UCSD-AML1 (cell line): Measurements from ENCODE around the gene LRRC8B.
"Not testable (repeated sequence)": the region's sequence is repeated elsewhere in the genome, so short reads cannot be mapped to it uniquely, and the experiment has no call there.

Experiments used
- DNase-seq: peaks from one replicate; lab custom pipeline; 2025; ENCODE audit not compliant: unreplicated experiment; lab: John Stamatoyannopoulos, UW

LRRC8B gene

DNA sequence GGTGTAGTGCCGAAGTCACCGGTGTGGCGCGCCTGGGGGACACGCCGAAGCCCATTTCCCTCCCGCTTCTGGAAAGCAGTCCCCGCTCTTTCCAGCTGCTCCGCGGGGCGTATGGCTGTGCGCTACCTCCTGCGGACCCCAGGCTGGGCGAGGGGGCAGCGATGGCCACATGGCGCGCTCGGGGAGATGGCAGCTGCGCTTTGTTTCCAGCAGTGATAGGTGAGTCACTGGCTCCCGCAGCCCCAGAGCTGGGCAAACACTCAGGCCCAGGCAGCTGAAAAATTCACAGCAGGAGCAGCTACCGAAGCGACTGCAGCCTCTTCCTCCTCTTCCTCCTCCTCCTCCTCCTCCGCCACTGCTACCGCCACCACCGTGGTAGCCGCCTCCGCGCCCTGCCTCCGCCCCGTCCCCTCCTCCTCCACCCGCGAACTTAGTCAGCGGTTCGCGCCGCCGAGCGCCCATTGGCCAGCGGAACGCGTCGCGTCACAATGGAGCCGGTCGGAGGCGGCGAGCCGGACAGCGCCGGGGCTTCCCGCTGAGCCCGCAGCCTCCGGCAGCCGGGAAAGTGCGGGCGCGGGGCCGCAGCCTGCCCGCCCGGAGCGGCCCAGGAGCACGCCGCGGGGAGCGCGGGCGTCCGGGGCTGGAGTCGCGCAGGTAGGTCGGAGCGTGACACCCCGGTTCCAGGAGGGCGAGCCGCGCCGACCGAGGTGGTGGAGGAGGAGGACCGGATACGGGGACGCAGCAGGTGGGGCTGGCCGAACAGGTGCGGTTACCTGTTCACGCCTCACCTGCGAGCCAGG, at the start of gene LRRC8B:
LRRC8B (plus strand) TSS at position 461 of the 800 bp plus-strand sequence. CDS start 57,822 bp downstream, outside the sequence.
- DNase-seq: peak; percentile 93

- DNase-seq: no peak
Observed at GRCh38 chr1:89475269-89475668, 49.4 kb upstream of the LRRC8B start.

GRCh38 chr1:89476072-89476471, 48.6 kb upstream of the LRRC8B start:
- no peak for DNase-seq

DNA sequence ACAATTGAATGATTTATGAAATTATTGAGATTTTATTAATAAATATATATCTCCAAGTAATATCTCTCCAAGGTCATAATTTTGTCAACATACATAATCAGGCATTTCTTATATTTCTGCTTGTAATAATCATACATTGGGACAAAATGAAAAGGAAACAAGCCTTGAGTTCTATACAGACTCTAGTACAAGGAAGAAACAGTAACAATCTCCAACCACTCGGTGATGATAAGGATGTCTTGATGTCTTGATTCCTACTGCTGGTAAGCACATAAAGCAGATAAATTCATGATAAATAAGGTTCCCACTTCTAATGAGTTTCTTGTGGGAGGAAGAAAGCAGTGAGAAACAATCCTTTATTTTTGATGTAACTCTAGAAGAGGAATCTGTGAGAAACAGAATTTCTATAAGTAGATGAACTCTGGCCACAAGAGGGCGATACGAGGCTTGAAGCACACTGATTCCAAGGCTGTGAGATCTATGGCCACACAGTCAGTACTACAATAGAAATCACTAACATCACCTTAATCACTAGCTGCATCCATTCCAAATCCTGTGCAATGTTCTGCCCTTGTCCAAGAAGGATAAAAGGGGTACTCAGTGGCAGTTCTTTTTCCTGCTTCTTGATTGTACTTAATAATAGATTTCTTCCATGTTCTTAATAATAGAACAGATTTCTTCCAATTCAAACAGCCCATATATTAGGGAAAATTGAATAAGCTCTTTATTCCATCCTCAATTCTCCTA, 41.4 kb upstream of the LRRC8B start:
- peak; percentile 38 for DNase-seq

GRCh38 chr1:89483757-89484077, 40.9 kb upstream of the LRRC8B start:
- DNase-seq: no peak

GRCh38 chr1:89484092-89485038, 40.3 kb upstream of the LRRC8B start:
- no peak for DNase-seq

DNA sequence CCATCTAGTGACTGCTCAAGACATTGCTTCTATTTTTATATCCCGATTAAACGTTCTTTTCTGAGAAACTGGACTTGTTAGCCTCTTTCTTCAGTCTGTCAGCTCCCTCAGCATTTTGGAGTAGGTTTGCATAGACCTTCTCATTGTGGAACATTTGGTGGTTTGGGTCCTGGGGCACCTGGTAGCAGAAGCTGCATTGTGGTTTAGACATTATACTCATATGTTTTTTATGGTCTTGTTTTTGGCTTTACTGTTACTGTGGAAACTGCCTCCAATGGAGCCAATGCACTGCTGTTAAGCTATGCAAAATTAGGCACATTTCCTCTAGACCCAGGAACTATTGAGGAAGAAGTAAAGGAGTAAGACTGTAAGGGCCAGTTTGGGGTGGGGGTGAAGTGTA, 36.7 kb upstream of the LRRC8B start:
- DNase-seq: no peak

DNA sequence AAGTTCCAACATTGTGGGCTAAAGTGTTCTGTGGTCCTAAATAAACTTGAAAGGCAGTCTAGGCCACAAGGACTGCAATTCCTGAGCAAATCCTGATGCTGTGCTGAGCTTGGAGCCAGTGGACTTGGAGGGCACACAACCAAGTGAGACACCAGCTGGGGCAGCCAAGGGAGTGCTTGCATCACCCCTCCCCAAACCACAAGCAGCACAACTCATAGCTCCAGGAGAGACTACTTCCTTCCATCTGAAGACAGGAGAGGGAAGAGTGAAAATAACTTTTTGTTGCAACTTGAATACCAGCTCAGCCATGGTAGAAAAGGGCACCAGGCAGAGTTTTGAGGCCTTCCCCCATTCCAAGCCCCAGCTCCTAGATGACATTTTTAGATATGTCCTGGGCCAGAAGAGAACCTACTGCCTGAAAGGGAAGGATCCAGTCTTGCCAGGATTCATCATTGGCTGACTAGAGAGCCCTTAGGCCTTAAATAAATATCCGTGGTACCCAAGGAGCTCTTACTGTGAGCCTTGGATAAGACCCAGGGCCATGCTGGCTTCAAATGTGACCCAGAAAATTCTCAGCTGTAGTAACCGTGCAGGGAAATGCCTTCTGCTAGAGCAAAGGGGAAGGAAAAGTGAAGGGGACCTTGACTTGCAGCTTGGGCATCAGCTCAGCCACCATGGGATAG, 35.4 kb upstream of the LRRC8B start:
- DNase-seq: peak; percentile 64

DNA sequence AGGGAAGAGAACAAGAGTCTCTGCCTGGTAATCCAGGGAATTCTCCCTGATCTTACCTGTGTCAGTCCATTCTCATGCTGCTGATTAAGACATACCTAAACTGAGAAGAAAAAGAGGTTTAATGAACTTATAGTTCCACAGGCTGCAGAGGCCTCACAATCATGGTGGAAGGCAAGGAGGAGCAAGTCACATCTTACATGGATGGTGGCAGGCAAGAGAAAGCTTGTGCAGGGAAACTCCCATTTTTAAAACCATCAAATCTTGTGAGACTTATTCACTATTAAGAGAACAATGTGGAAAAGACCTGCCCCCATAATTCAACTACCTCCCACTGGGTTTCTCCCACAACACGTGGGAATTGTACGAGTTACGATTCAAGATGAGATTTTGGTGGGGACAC, 34.2 kb upstream of the LRRC8B start:
- no peak for DNase-seq

DNA sequence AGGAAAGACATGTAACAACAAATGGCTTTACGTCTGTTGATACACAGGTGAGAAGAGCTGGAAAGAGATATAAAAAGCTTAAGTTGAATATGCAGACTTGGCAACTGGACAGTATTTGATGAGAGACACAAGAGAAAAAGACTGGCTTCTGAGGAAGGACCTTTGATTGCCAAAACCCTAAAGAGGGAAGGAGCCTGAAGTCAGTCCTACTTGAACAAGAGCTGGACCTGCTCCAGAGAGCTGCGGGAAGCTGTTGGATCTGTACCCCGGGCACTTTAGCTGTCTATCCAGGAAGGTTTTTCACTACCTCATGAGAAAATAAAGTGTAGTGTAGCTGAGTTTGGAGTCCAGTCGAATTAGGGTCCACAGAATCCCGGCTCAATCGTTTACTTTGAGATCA, 25.3 kb upstream of the LRRC8B start:
- DNase-seq: no peak

- no peak for DNase-seq
Observed at GRCh38 chr1:89502042-89502441, 22.6 kb upstream of the LRRC8B start.

DNA sequence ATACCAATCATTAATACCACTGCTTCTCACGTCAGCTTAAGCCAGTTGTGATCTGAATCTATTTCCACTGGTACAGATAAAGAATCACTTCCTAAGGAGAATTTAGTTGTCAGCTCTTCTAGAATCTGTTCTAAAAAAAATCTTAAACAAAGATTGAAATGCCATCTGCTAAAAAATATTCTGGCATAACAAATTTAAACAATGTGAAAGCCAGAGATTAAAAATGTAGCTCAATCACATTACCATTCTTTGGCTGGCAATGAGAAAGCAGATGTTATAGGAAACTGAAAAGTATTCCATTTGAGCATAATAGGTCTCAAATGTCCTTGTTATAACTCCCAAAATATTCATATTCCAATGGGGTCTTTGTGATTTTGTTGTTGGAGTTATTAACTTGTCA, 21.7 kb upstream of the LRRC8B start:
- DNase-seq: no peak

DNA sequence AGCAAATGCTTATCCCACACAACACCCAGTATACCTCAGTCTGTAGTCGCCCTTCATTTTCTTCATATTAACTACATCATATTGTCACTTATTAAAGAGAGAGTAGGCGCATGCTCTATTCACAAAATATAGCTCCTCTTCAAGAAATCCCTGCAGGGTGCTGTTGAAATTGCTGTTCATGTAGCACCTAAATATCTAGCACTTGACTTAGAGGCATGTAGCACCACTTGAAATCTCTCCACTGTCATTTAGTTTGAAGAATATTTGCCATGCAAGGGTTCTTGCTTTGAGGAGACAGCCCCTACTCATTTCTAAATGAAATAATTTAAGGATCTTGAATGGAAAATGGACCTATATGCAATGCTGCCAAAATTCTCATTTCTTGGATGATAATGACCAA, 20.9 kb upstream of the LRRC8B start:
- DNase-seq: no peak

GRCh38 chr1:89510061-89510460, 14.6 kb upstream of the LRRC8B start:
- not testable (repeated sequence) for DNase-seq

- peak; percentile 31 for DNase-seq
Observed at GRCh38 chr1:89512996-89513720, 11.5 kb upstream of the LRRC8B start.

DNA sequence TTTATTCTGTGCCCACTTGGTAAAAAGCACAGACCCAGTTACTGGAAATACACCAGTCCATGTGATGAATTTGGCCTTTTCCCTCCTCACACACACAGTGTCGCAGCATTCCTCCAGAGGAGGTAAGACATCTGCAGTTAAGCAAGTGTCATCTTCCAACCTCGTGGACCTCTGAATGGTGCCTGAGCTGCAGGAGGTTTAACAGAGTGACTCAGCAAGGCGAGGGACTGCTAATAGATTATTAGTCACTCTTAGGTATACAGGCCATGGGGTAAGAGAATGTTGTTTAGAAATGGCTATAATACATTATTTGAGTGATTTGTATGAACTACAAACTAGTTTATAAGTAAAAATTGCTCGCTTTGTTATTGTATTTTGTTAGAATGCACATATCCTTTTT, 8.6 kb upstream of the LRRC8B start:
- no peak for DNase-seq

GRCh38 chr1:89518221-89518631, 6.4 kb upstream of the LRRC8B start:
- no peak for DNase-seq

GRCh38 chr1:89519779-89520358, 4.8 kb upstream of the LRRC8B start:
- DNase-seq: no peak

DNA sequence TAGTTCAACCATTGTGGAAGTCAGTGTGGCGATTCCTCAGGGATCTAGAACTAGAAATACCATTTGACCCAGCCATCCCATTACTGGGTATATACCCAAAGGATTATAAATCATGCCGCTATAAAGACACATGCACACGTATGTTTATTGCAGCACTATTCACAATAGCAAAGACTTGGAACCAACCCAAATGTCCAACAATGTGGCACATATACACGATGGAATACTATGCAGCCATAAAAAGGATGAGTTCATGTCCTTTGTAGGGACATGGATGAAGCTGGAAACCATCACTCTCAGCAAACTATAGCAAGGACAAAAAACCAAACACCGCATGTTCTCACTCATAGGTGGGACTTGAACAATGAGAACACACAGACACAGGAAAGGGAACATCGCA, 2.7 kb upstream of the LRRC8B start:
- DNase-seq: not testable (repeated sequence)
